Articular chondrocyte of knee joint (primary cell): ENCODE measurements around the gene MYD88. TPM values are rescaled to one million over a fixed set of nuclear protein-coding genes. Genes with fewer than 3 reads are reported as not detected.

Experiments used
- small RNA-seq: library from RNA; depleted of rRNA; stranded (forward); fragments of <200 nt; gene quantifications from one replicate; pipeline ENCODE3, GENCODE V24; 2012
- total RNA-seq: library from RNA; depleted of rRNA; stranded (reverse); fragments of >200 nt; gene quantifications from 2 replicates; pipeline ENCODE4 v1.2.3, GENCODE V29; 2012

Gene MYD88
- 13.1 and 14.9 TPM in 2 replicates for total RNA-seq

GRCh38 chr3:38138349-38139190 is at the start of gene MYD88:
Gene MYD88, plus strand, starts transcription at chr3:38138661. Its CDS starts 40 bp downstream, at chr3:38138701.

GRCh38 chr3:38136777-38137614 is 1.5 kb upstream of the MYD88 start, which contains the start of gene ACAA1:
Gene ACAA1, minus strand, starts transcription at chr3:38137127. Its CDS starts 92 bp downstream, at chr3:38137035.

GRCh38 chr3:38164952-38165721 is 26.7 kb downstream of the MYD88 start, which contains the start of gene OXSR1:
Gene OXSR1, plus strand, starts transcription at chr3:38165537. Its CDS starts 340 bp downstream, at chr3:38165877.

Small RNA genes within 50 kb of the gene (small RNA-seq; reads per million reads assigned to genes)
- not detected for gene RF00019

Other genes starting within 250 kb of the MYD88 start
- 5.4 and 6.5 TPM in 2 replicates for gene VILL, start 147.9 kb upstream of the MYD88 start, total RNA-seq
- 42.3 and 42.7 TPM in 2 replicates for gene PLCD1, start 109.0 kb upstream of the MYD88 start, total RNA-seq
- 0.26 and 0.54 TPM in 2 replicates for gene DLEC1, start 99.5 kb upstream of the MYD88 start, total RNA-seq
- 37.0 and 46.3 TPM in 2 replicates for gene ACAA1, start 1.5 kb upstream of the MYD88 start, total RNA-seq
- gene OXSR1, start 26.9 kb downstream of the MYD88 start, total RNA-seq: 67.3 and 85.3 TPM in 2 replicates
- gene SLC22A13, start 127.2 kb downstream of the MYD88 start, total RNA-seq: 0.86 and 1.0 TPM in 2 replicates
- gene SLC22A14, start 143.6 kb downstream of the MYD88 start, total RNA-seq: 0.32 and 0.52 TPM in 2 replicates
- 9.1 and 10.7 TPM in 2 replicates for gene XYLB, start 208.1 kb downstream of the MYD88 start, total RNA-seq